GM19025 (cell line): ENCODE results near the gene SLC35A5.
"Not testable (repeated sequence)": the region's sequence is repeated elsewhere in the genome, so short reads cannot be mapped to it uniquely, and the experiment has no call there.

Experiments
- ATAC-seq: cut with Tn5 transposase; IDR thresholded peaks from one replicate; pipeline ENCODE4 v1.9.1; 2021; ENCODE audit warnings: mild to moderate bottlenecking, low read depth, moderate library complexity; ENCODE audit not compliant: unreplicated experiment

Gene SLC35A5

GRCh38 chr3:112561734-112562529 is at the start of gene SLC35A5, which contains the start of gene ATG3:
Gene SLC35A5, plus strand, starts transcription at chr3:112562045. Its CDS starts 1,359 bp downstream, at chr3:112563404.
Gene ATG3, minus strand, starts transcription at chr3:112561962. Its CDS starts 434 bp downstream, at chr3:112561528.
- ATAC-seq, result peak; percentile 78

GRCh38 chr3:112512320-112512719 is 49.5 kb upstream of the SLC35A5 start:
- ATAC-seq, result no peak

GRCh38 chr3:112514527-112515128 is 47.2 kb upstream of the SLC35A5 start:
- ATAC-seq, result peak; percentile 98

GRCh38 chr3:112518970-112519369 is 42.9 kb upstream of the SLC35A5 start:
- ATAC-seq, result not testable (repeated sequence)

- no peak for ATAC-seq
These were observed 42.3 kb upstream of the SLC35A5 start for GRCh38 chr3:112519424-112520001.

GRCh38 chr3:112524127-112524526 is 37.7 kb upstream of the SLC35A5 start:
- not testable (repeated sequence) for ATAC-seq

- ATAC-seq, result no peak
These were observed 31.3 kb upstream of the SLC35A5 start for GRCh38 chr3:112530573-112530972.

- no peak for ATAC-seq
These were observed 30.5 kb upstream of the SLC35A5 start for GRCh38 chr3:112531358-112531781.

GRCh38 chr3:112539825-112540650 is 21.8 kb upstream of the SLC35A5 start:
- ATAC-seq, result peak; percentile 92

GRCh38 chr3:112546216-112546759 is 15.6 kb upstream of the SLC35A5 start:
- ATAC-seq, result no peak

- no peak for ATAC-seq
These were observed 11.0 kb upstream of the SLC35A5 start for GRCh38 chr3:112550859-112551258.

- no peak for ATAC-seq
These were observed 6.2 kb upstream of the SLC35A5 start for GRCh38 chr3:112555535-112556170.

- ATAC-seq, result no peak
These were observed 3.9 kb upstream of the SLC35A5 start for GRCh38 chr3:112557976-112558375.

- no peak for ATAC-seq
These were observed 1.5 kb upstream of the SLC35A5 start for GRCh38 chr3:112560307-112560706.

GRCh38 chr3:112560721-112561483 is 943 bp upstream of the SLC35A5 start:
- ATAC-seq, result peak; percentile 8

GRCh38 chr3:112561484-112561733 is 436 bp upstream of the SLC35A5 start:
- ATAC-seq, result peak; percentile 41

GRCh38 chr3:112564247-112564939 is 2.5 kb downstream of the SLC35A5 start:
- ATAC-seq, result not testable (repeated sequence)

GRCh38 chr3:112564940-112565305 is 3.1 kb downstream of the SLC35A5 start:
- ATAC-seq, result no peak

GRCh38 chr3:112568642-112569041 is 6.8 kb downstream of the SLC35A5 start:
- no peak for ATAC-seq
